ENCODE data around the gene ACACA. TPM values are rescaled to one million over a fixed set of nuclear protein-coding genes. Genes with fewer than 3 reads are reported as not detected.

Gene ACACA
- total RNA-seq, 4 donors from 2014 or later = 47.9 to 56.2 (median 51.4) TPM

DNA sequence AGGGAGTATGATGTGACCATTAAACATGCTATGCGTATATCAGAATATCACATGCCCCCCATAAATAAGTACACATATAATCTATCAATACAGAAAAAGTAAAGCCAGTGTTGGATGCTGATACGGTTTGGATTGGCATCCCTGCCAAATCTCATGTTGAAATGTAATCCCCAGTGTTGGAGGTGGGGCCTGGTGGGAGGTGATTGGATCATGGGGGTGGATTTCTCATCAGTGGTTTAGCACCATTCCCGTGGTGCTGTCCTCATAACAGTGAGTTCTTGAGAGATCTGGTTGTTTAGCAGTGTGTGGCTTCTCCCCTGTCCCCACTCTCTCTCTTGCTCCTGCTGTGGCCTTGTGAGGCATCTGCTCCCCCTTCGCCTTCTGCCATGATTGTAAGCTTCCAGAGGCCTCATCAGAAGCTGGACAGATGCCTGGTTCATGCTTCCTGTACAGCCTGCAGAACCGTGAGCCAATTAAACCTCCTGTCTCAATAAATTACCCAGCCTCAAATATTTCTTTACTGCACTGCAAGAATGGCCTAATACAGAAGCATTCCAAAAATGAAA, 369.0 kb downstream of the ACACA start:
- H3K27ac ChIP-seq = no peak overlapping the region
- TF ChIP-seq, protein P1, sequence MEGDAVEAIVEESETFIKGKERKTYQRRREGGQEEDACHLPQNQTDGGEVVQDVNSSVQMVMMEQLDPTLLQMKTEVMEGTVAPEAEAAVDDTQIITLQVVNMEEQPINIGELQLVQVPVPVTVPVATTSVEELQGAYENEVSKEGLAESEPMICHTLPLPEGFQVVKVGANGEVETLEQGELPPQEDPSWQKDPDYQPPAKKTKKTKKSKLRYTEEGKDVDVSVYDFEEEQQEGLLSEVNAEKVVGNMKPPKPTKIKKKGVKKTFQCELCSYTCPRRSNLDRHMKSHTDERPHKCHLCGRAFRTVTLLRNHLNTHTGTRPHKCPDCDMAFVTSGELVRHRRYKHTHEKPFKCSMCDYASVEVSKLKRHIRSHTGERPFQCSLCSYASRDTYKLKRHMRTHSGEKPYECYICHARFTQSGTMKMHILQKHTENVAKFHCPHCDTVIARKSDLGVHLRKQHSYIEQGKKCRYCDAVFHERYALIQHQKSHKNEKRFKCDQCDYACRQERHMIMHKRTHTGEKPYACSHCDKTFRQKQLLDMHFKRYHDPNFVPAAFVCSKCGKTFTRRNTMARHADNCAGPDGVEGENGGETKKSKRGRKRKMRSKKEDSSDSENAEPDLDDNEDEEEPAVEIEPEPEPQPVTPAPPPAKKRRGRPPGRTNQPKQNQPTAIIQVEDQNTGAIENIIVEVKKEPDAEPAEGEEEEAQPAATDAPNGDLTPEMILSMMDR (IDR thresholded peaks at IDR 0.05) = no peak
- TF ChIP-seq POLR2AphosphoS5 (IDR thresholded peaks at IDR 0.05) = no peak
- no peak for TF ChIP-seq POLR2A (IDR thresholded peaks at IDR 0.05)
- TF ChIP-seq EP300 (IDR thresholded peaks at IDR 0.05) = no peak
- WGBS = 78% methylated on average over 5 of the region's 5 CpGs
- peaks cover 4% of the 10 kb centered on the region for H3K36me3 ChIP-seq
- no peaks in the 10 kb centered on the region for H3K9me3 ChIP-seq
- no peaks in the 10 kb centered on the region for H3K27me3 ChIP-seq
- no peak for DNase-seq (ENCODE audit: low spot score in 2 of 2)
- no peaks in the 10 kb centered on the region for H3K4me1 ChIP-seq
- no peak overlapping the region for H3K4me3 ChIP-seq

Other genes with a start within 250 kb of the ACACA start
- gene C17orf78, start 30.9 kb downstream of the ACACA start, total RNA-seq = not detected
- 10 to 100 TPM; 10.5 to 39.3 (median 16.1) TPM for gene TADA2A, start 50 bp upstream of the ACACA start, total RNA-seq
- 100 to 1,000 TPM in 1 of 4 donors, 10 to 100 TPM in 3; 31.4 to 107 (median 68.5) TPM for gene DUSP14, start 83.1 kb upstream of the ACACA start, total RNA-seq
- gene SYNRG, start 202.6 kb upstream of the ACACA start, total RNA-seq = 10 to 100 TPM; 21.2 to 48.5 (median 25.5) TPM
- gene DDX52, start 236.6 kb upstream of the ACACA start, total RNA-seq = 10 to 100 TPM; 15.6 to 21.7 (median 18.6) TPM

Data from suprapubic skin (tissue), 4 donors.